LHCN-M2 (cell line): ENCODE data around the gene TMEM131L. TPM values are rescaled to one million over a fixed set of nuclear protein-coding genes. Genes with fewer than 3 reads are reported as not detected.
"Not testable (repeated sequence)": the region's sequence is repeated elsewhere in the genome, so short reads cannot be mapped to it uniquely, and the experiment has no call there.

Experiments
- DNase-seq: peaks from one replicate; pipeline ENCODE4 v3.0.0-alpha.2; 2012; ENCODE audit warnings: low read depth
- total RNA-seq: library from RNA; depleted of rRNA; stranded (reverse); fragments of >200 nt; gene quantifications from 2 replicates; pipeline ENCODE4 v1.2.3, GENCODE V29; 2014

The TMEM131L gene
- total RNA-seq, 1 experiment from 2014 or later, result 7.2 TPM

GRCh38 chr4:153448003-153448731 is 18.0 kb upstream of the TMEM131L start:
- no peak for DNase-seq

GRCh38 chr4:153449338-153449737 is 16.8 kb upstream of the TMEM131L start:
- DNase-seq, result no peak

GRCh38 chr4:153450544-153450917 is 15.6 kb upstream of the TMEM131L start:
- no peak for DNase-seq

- DNase-seq, result peak; percentile 41
Measured at GRCh38 chr4:153451145-153451544, 15.0 kb upstream of the TMEM131L start.

GRCh38 chr4:153451911-153452657 is 14.1 kb upstream of the TMEM131L start:
- no peak for DNase-seq

GRCh38 chr4:153452658-153453378 is 13.3 kb upstream of the TMEM131L start:
- DNase-seq, result no peak

GRCh38 chr4:153453402-153453801 is 12.8 kb upstream of the TMEM131L start:
- DNase-seq, result no peak

GRCh38 chr4:153458969-153459368 is 7.2 kb upstream of the TMEM131L start:
- DNase-seq, result no peak

- DNase-seq, result not testable (repeated sequence)
Measured at GRCh38 chr4:153461549-153461948, 4.6 kb upstream of the TMEM131L start.

- DNase-seq, result peak; percentile 92
Measured at GRCh38 chr4:153464068-153464467, 2.1 kb upstream of the TMEM131L start.

GRCh38 chr4:153465140-153465539 is 1.0 kb upstream of the TMEM131L start:
- no peak for DNase-seq

- DNase-seq, result peak; percentile 61
Measured at GRCh38 chr4:153465615-153466080, 512 bp upstream of the TMEM131L start.

- no peak for DNase-seq
Measured at GRCh38 chr4:153466949-153467896, 1.1 kb downstream of the TMEM131L start.

- DNase-seq, result no peak
Measured at GRCh38 chr4:153467897-153468262, 1.7 kb downstream of the TMEM131L start.

- no peak for DNase-seq
Measured at GRCh38 chr4:153468587-153468986, 2.4 kb downstream of the TMEM131L start.

- DNase-seq, result no peak
Measured at GRCh38 chr4:153469031-153469430, 2.9 kb downstream of the TMEM131L start.

GRCh38 chr4:153471071-153471697 is 5.0 kb downstream of the TMEM131L start:
- DNase-seq, result not testable (repeated sequence)

GRCh38 chr4:153471698-153472093 is 5.5 kb downstream of the TMEM131L start:
- DNase-seq, result no peak

- no peak for DNase-seq
Measured at GRCh38 chr4:153472122-153473037, 6.2 kb downstream of the TMEM131L start.

GRCh38 chr4:153474251-153474650 is 8.1 kb downstream of the TMEM131L start:
- no peak for DNase-seq
